Neural cell (in vitro differentiated cells): ENCODE results near the gene TPST2. TPM values are rescaled to one million over a fixed set of nuclear protein-coding genes. Genes with fewer than 3 reads are reported as not detected.

ENCODE experiments used
- H2AFZ ChIP-seq: fragments of 200-600, 300-800 bp; sonication (generic), shearing (Covaris generic); 2 replicates; pipeline ENCODE4 v1.6.0; 2014; ENCODE audit warnings: low read depth, mild to moderate bottlenecking, antibody characterized with exemption, low read length, moderate library complexity
- H3F3A ChIP-seq: fragments of 200-600 bp; shearing (Covaris generic); 2 replicates; pipeline ENCODE4 v1.6.1; 2016; ENCODE audit warnings: mild to moderate bottlenecking, moderate library complexity, mixed read lengths, antibody characterized with exemption, low read length; ENCODE audit not compliant: insufficient read depth, poor library complexity, severe bottlenecking
- H3K27ac ChIP-seq: fragments of 200-600, 300-800 bp; sonication (generic), shearing (Covaris generic); 2 replicates; pipeline ENCODE4 v1.5.1; 2014; ENCODE audit warnings: mild to moderate bottlenecking, low read length, moderate library complexity
- H3K27me3 ChIP-seq: fragments of 300-800, 200-600 bp; sonication (generic), shearing (Covaris generic); 2 replicates; pipeline ENCODE4 v1.6.0; 2014; ENCODE audit warnings: mild to moderate bottlenecking, low read depth, low read length, moderate library complexity; ENCODE audit not compliant: insufficient read depth
- H3K36me3 ChIP-seq: fragments of 300-800, 200-600 bp; sonication (generic), shearing (Covaris generic); 2 replicates; pipeline ENCODE4 v1.5.1; 2014; ENCODE audit warnings: mild to moderate bottlenecking, antibody characterized with exemption, low read length, moderate library complexity; ENCODE audit not compliant: insufficient read depth
- H3K4me2 ChIP-seq: fragments of 300-800, 200-600 bp; sonication (generic), shearing (Covaris generic); 2 replicates; pipeline ENCODE4 v1.6.0; 2014; ENCODE audit warnings: mild to moderate bottlenecking, low read length
- H3K4me3 ChIP-seq: fragments of 300-800, 200-600 bp; sonication (generic), shearing (Covaris generic); 2 replicates; pipeline ENCODE4 v1.5.1; 2014; ENCODE audit warnings: mild to moderate bottlenecking, low read length, moderate library complexity
- H3K79me2 ChIP-seq: fragments of 200-600 bp; shearing (Covaris generic); replicated peaks from 2 replicates; pipeline ENCODE4 v1.6.0; 2014; ENCODE audit warnings: mild to moderate bottlenecking, low read length, moderate library complexity; ENCODE audit not compliant: insufficient read depth
- H3K9ac ChIP-seq: fragments of 300-800, 200-600 bp; sonication (generic), shearing (Covaris generic); 2 replicates; pipeline ENCODE4 v1.6.1; 2016; ENCODE audit warnings: mild to moderate bottlenecking, low read length, mixed read lengths
- H3K9me2 ChIP-seq: fragments of 200-600 bp; shearing (Covaris generic); 2 replicates; pipeline ENCODE4 v1.6.1; 2016; ENCODE audit warnings: mild to moderate bottlenecking, low read length, mixed read lengths; ENCODE audit not compliant: insufficient read depth
- H3K9me3 ChIP-seq: fragments of 200-600, 300-800 bp; sonication (generic), shearing (Covaris generic); 2 replicates; pipeline ENCODE4 v1.6.1; 2016; ENCODE audit warnings: mild to moderate bottlenecking, mixed run types, low read length, moderate library complexity, mixed read lengths
- H4K20me1 ChIP-seq: fragments of 200-600 bp; shearing (Covaris generic); 2 replicates; pipeline ENCODE4 v1.6.1; 2016; ENCODE audit warnings: mild to moderate bottlenecking, mixed run types; ENCODE audit not compliant: insufficient read depth
- CTCF ChIP-seq: fragments of 450-650 bp; IDR thresholded peaks from 2 replicates; pipeline ENCODE4 v1.5.1; 2014; ENCODE audit warnings: antibody characterized with exemption, mild to moderate bottlenecking, moderate library complexity; ENCODE audit not compliant: poor library complexity, severe bottlenecking
- POLR2AphosphoS5 ChIP-seq: IDR thresholded peaks from 2 replicates; pipeline ENCODE4 v1.6.1; 2012
- RAD21 ChIP-seq: fragments of 450-650 bp; conservative IDR thresholded peaks from 2 replicates; pipeline ENCODE4 v1.6.1; 2014; ENCODE audit warnings: antibody characterized with exemption, mild to moderate bottlenecking, moderate library complexity
- REST ChIP-seq: IDR thresholded peaks from 2 replicates; pipeline ENCODE4 v1.6.1; 2012; ENCODE audit warnings: borderline replicate concordance
- SMC3 ChIP-seq: fragments of 450-650 bp; conservative IDR thresholded peaks from 2 replicates; pipeline ENCODE4 v1.6.1; 2014; ENCODE audit warnings: antibody characterized with exemption, mild to moderate bottlenecking, moderate library complexity; ENCODE audit not compliant: poor library complexity
- polyA plus RNA-seq: library from polyadenylated mRNA; depleted of rRNA; stranded (reverse); fragments of >200 nt; gene quantifications from 2 replicates; pipeline ENCODE4 v1.2.3, GENCODE V29; 2014
- small RNA-seq, 3 experiments: library from RNA; depleted of rRNA; stranded (forward); fragments of <200 nt; gene quantifications; one replicate each; pipeline ENCODE3, GENCODE V24; 2012

The TPST2 gene
- polyA plus RNA-seq, 1 donor from 2014 or later = 16.6 TPM

- H3K27me3 ChIP-seq = no peaks in the 10 kb centered on the region
- H3K4me2 ChIP-seq = no peak overlapping the region
- H3F3A ChIP-seq = no peaks in the 10 kb centered on the region
- TF ChIP-seq SMC3 (no peak), RAD21 (no peak), POLR2AphosphoS5 (no peak), CTCF (no peak)
- no peak overlapping the region for H2AFZ ChIP-seq
- H3K9me3 ChIP-seq = no peaks in the 10 kb centered on the region
- H4K20me1 ChIP-seq = no peaks in the 10 kb centered on the region
- no peak overlapping the region for H3K9ac ChIP-seq
- H3K27ac ChIP-seq = no peak overlapping the region
- no peaks in the 10 kb centered on the region for H3K9me2 ChIP-seq
- H3K36me3 ChIP-seq = no peaks in the 10 kb centered on the region
- peaks cover 16% of the 10 kb centered on the region for H3K79me2 ChIP-seq
- no peak overlapping the region for H3K4me3 ChIP-seq
Observed at GRCh38 chr22:26476705-26477340, 113.1 kb downstream of the TPST2 start.

GRCh38 chr22:26474682-26475081 lies 115.2 kb downstream of the TPST2 start:
- H3K9ac ChIP-seq = no peak overlapping the region
- no peak overlapping the region for H3K27ac ChIP-seq

More at GRCh38 chr22:26474682-26475081, 115.2 kb downstream of the TPST2 start:
- no peaks in the 10 kb centered on the region for H3K9me3 ChIP-seq
- H3K4me3 ChIP-seq = no peak overlapping the region
- H3K36me3 ChIP-seq = no peaks in the 10 kb centered on the region
- no peaks in the 10 kb centered on the region for H3K27me3 ChIP-seq
- peaks cover 8% of the 10 kb centered on the region for H3K79me2 ChIP-seq
- H3F3A ChIP-seq = no peaks in the 10 kb centered on the region
- H2AFZ ChIP-seq = no peak overlapping the region
- no peaks in the 10 kb centered on the region for H3K9me2 ChIP-seq
- H4K20me1 ChIP-seq = no peaks in the 10 kb centered on the region
- H3K4me2 ChIP-seq = no peak overlapping the region
- TF ChIP-seq POLR2AphosphoS5 (no peak), REST (no peak), CTCF (no peak), RAD21 (no peak)

Small RNAs within 50 kb of the gene (small RNA-seq; reads per million reads assigned to genes)
- gene MIR548J = 0.16 to 2.1 (median 1.3) reads per million in 3 experiments

Other genes with a start within 250 kb of the TPST2 start
- gene ASPHD2, start 160.9 kb downstream of the TPST2 start, polyA plus RNA-seq = 16.7 and 18.7 TPM in 2 replicates
- 51.9 and 54.1 TPM in 2 replicates for gene HPS4, start 106.3 kb downstream of the TPST2 start, polyA plus RNA-seq
- gene SRRD, start 106.3 kb downstream of the TPST2 start, polyA plus RNA-seq = 29.3 and 33.9 TPM in 2 replicates
- gene TFIP11, start 77.7 kb downstream of the TPST2 start, polyA plus RNA-seq = 24.9 and 49.8 TPM in 2 replicates
- not detected in 2 replicates for gene CRYBB1, start 27.9 kb upstream of the TPST2 start, polyA plus RNA-seq
- not detected in 2 replicates for gene CRYBA4, start 31.8 kb upstream of the TPST2 start, polyA plus RNA-seq
- gene MIAT, start 67.5 kb upstream of the TPST2 start, polyA plus RNA-seq = 529 and 710 TPM in 2 replicates